ENCODE measurements around the gene SLC4A1AP.

SLC4A1AP gene

GRCh38 chr2:27742571-27742970 is 78.9 kb downstream of the SLC4A1AP start:
- DNase-seq (ENCODE audit: low read depth), result no peak

All from fibroblast of the conjunctiva (primary cell).